Stomach (tissue), 9 donors: ENCODE measurements around the gene DNAJB13. TPM values are rescaled to one million over a fixed set of nuclear protein-coding genes. Genes with fewer than 3 reads are reported as not detected.

Experiments
- DNase-seq, 2 donors: peaks; one replicate each; pipeline versions ENCODE4 v3.0.0 to v3.0.0-alpha.2; 2013 to 2019
- H3K27ac ChIP-seq, 5 donors: fragments of 200-600 bp in 4 of 5; sonication (generic) in 4 of 5; one replicate each; pipeline ENCODE4 v1.5.1; 2013 to 2019; ENCODE audit warnings: mild to moderate bottlenecking in 1 of 5, moderate library complexity in 1 of 5
- H3K27me3 ChIP-seq, 3 donors: fragments of 200-600 bp; sonication (generic); one replicate each; pipeline ENCODE4 v1.5.1; 2017 to 2019; ENCODE audit warnings: mixed run types in 1 of 3
- H3K36me3 ChIP-seq, 4 donors: fragments of 200-600 bp; sonication (generic); 1 replicate in 3 of 4; 2 replicates in 1 of 4; pipeline ENCODE4 v1.5.1; 2016 to 2019
- H3K4me1 ChIP-seq, 4 donors: fragments of 200-600 bp; sonication (generic); one replicate each; pipeline ENCODE4 v1.5.1; 2016 to 2019
- H3K4me3 ChIP-seq, 4 donors: fragments of 200-600 bp; sonication (generic) in 3 of 4; one replicate each; pipeline ENCODE4 v1.5.1; 2016 to 2019; ENCODE audit warnings: mild to moderate bottlenecking in 1 of 4
- H3K9me3 ChIP-seq, 4 donors: fragments of 200-600 bp; sonication (generic); one replicate each; pipeline ENCODE4 v1.5.1; 2016 to 2019
- CTCF ChIP-seq, 7 experiments: fragments of 450-650 bp in 4 of 7; fragments of 200-600 bp in 3 of 7; sonication (generic) in 3 of 7; IDR thresholded peaks; one replicate each; pipeline ENCODE4 v1.5.1; 2016 to 2019; ENCODE audit warnings: antibody characterized with exemption in 7 of 7, control low read depth in 2 of 7, mild to moderate bottlenecking in 1 of 7
- EP300 ChIP-seq: sonication (generic); formaldehyde crosslinking; IDR thresholded peaks from one replicate; pipeline ENCODE4 v1.6.1; 2017; ENCODE audit warnings: antibody characterized with exemption
- POLR2A ChIP-seq, 4 donors: fragments of 450-650 bp; IDR thresholded peaks; one replicate each; pipeline ENCODE4 v1.6.1; 2016; ENCODE audit warnings: antibody characterized with exemption in 4 of 4, control low read depth in 2 of 4, mild to moderate bottlenecking in 1 of 4, moderate library complexity in 1 of 4
- POLR2AphosphoS5 ChIP-seq, 3 donors: sonication (generic); formaldehyde crosslinking; IDR thresholded peaks; one replicate each; pipeline ENCODE4 v1.6.1; 2016; ENCODE audit warnings: antibody characterized with exemption in 3 of 3
- WGBS, 5 donors: extraction: QIAGEN DNeasy Blood & Tissue Kit in 3 of 5; methylation state at CpG; one replicate each; pipeline versions ENCODE4 v1.1.5 to v1.1.7; 2013 to 2018; 5-methylcytosine and 5-hydroxymethylcytosine counted together
- intact Hi-C: fragments of 100-400 bp; cut with DNase I; formaldehyde crosslinking; loops from one replicate; pipeline ENCODE4 v1.15.1; 2023; ENCODE audit warnings: low total_unique reads
- polyA plus RNA-seq, 3 donors: library from polyadenylated mRNA; stranded (reverse); fragments of 200-250 nt; gene quantifications; one replicate each; pipeline ENCODE4 v1.2.3, GENCODE V29; 2013
- total RNA-seq, 5 donors: library from RNA; depleted of rRNA; stranded (reverse); fragments of >200 nt; gene quantifications; one replicate each; pipeline versions ENCODE4 v1.1.0 to v1.2.3, GENCODE V29; 2014 to 2016
- donor health status: healthy with polysubstance abuse.
- donor health status: Bipolar disorder and iron deficiency.
- donor health status: healthy.

DNAJB13 gene
- total and polyA plus RNA-seq, 8 donors: 0.28 TPM; not detected in 7

- intact Hi-C loops: no loop called here
- no peak for TF ChIP-seq EP300
- no peak for TF ChIP-seq CTCF (IDR thresholded peaks at IDR 0.05)
- no peak for TF ChIP-seq POLR2AphosphoS5 (IDR thresholded peaks at IDR 0.05)
- no peak for TF ChIP-seq POLR2A (IDR thresholded peaks at IDR 0.05)
- no peaks in the 10 kb centered on the region for H3K9me3 ChIP-seq
- no peak for DNase-seq
- peaks cover 25 to 42% (median 33%) of the 10 kb centered on the region in 4 donors for H3K4me1 ChIP-seq
- WGBS, 5 donors: 86 to 100% (median 96%) methylated on average over 2 of the region's 2 CpGs
- no peak overlapping the region for H3K27ac ChIP-seq
- no peaks in the 10 kb centered on the region for H3K27me3 ChIP-seq
- no peak overlapping the region for H3K4me3 ChIP-seq
- H3K36me3 ChIP-seq: peaks cover 0 to 41% (median 25%) of the 10 kb centered on the region in 4 donors
Measured at GRCh38 chr11:74014880-74015279, 64.1 kb downstream of the DNAJB13 start.

- TF ChIP-seq CTCF (IDR thresholded peaks at IDR 0.05) (no peak), POLR2AphosphoS5 (IDR thresholded peaks at IDR 0.05) (peak in 2 of 3 donors; percentile 10 to 23)
- Histone ChIP-seq H3K36me3 (peaks cover 0 to 41% (median 25%) of the 10 kb centered on the region in 4 donors), H3K27ac (peak overlapping the region in 1 of 5 donors; percentile 91), H3K4me1 (peaks cover 30 to 41% (median 38%) of the 10 kb centered on the region in 4 donors), H3K4me3 (no peak overlapping the region), H3K9me3 (no peaks in the 10 kb centered on the region), H3K27me3 (no peaks in the 10 kb centered on the region)
- intact Hi-C loops: no loop called here
- WGBS, 5 donors: 81 to 90% (median 87%) methylated on average over 5 of the region's 5 CpGs
- peak in 1 of 2 donors; percentile 46 for DNase-seq
Measured at GRCh38 chr11:74015919-74016684, 65.3 kb downstream of the DNAJB13 start.

GRCh38 chr11:74017631-74018030 lies 66.8 kb downstream of the DNAJB13 start:
- TF ChIP-seq EP300 (no peak), POLR2AphosphoS5 (IDR thresholded peaks at IDR 0.05) (no peak), CTCF (IDR thresholded peaks at IDR 0.05) (no peak), POLR2A (IDR thresholded peaks at IDR 0.05) (no peak)
- H3K27ac ChIP-seq: peak overlapping the region; percentile 80 to 92 (median 90)
- 78 to 98% (median 87%) methylated on average over 3 of the region's 3 CpGs for WGBS, 5 donors

GRCh38 chr11:74018331-74019005 lies 67.6 kb downstream of the DNAJB13 start:
- peak; percentile 96 to 97 for DNase-seq
- WGBS, 5 donors: 30 to 40% (median 36%) methylated on average over 9 of the region's 9 CpGs
- Histone ChIP-seq H3K27me3 (no peaks in the 10 kb centered on the region), H3K4me3 (no peak overlapping the region), H3K9me3 (no peaks in the 10 kb centered on the region), H3K27ac (peak overlapping the region; percentile 80 to 92 (median 90)), H3K36me3 (peaks cover 0 to 35% (median 20%) of the 10 kb centered on the region in 4 donors), H3K4me1 (peaks cover 30 to 41% (median 38%) of the 10 kb centered on the region in 4 donors)
- TF ChIP-seq EP300 (no peak), POLR2AphosphoS5 (IDR thresholded peaks at IDR 0.05) (peak; percentile 50 to 87 (median 82))
- intact Hi-C loops: no loop called here

More at GRCh38 chr11:74017631-74018030, 66.8 kb downstream of the DNAJB13 start:
- no peak for DNase-seq
- Histone ChIP-seq H3K4me3 (no peak overlapping the region), H3K4me1 (peaks cover 30 to 41% (median 35%) of the 10 kb centered on the region in 4 donors), H3K27me3 (no peaks in the 10 kb centered on the region), H3K9me3 (no peaks in the 10 kb centered on the region), H3K36me3 (peaks cover 0 to 35% (median 24%) of the 10 kb centered on the region in 4 donors)
- intact Hi-C loops: no loop called here
